ENCODE data around the gene ARHGAP26.

Gene ARHGAP26

GRCh38 chr5:142769793-142770649 lies at the start of gene ARHGAP26:
Gene ARHGAP26 (plus strand): TSS chr5:142770377. CDS start chr5:142770762, 385 bp downstream.
- DNase-seq = peak; percentile 87

DNA sequence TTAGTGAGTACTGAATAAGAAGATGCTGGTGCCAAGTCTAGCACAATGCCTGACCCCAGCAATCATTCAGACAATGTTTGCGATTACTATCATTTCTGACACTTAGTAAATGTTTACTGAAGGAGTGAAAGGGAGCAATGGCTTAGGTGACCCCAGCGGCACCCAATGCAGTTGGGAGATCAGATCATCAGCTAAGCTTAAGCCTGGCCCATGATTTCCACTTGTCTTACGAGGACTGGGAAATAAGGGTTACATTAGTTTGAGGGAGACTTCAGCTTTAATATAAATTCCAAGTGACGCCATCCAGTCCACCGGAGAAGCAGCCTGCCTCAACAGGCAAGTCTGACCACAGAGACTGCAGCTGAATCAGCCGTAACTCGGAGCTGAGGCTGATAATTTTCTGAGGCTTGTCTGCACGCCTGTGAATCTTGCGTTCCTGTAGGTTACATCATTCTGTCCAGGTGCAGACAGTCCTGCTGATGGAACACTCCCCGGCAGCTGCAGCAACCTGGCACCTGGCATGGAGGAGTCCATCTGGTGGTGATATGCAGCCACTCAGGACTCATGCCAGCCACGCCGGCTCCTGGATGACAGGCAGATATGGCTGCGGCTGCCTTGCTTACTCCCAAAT lies 49.4 kb upstream of the ARHGAP26 start:
- DNase-seq = peak; percentile 81

DNA sequence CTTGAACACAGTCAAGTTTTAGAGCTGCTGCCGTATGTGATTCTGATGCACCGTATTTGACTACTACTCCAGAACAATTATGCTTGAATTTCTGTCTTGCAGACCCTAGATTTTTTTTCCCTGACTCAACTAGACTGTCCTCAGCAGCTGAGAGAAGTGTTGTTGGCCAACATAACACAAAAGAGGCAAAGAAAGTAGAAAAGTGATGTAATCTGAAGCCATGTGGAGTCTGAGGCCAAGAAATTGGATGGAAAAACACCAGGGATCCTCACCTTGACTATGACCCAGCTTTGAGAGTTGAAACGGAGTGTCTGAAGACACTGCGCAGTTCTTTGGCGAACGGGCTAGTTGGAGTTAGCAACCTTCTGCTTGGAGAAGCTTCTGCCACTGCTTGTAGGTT lies 48.0 kb upstream of the ARHGAP26 start:
- no peak for DNase-seq

DNA sequence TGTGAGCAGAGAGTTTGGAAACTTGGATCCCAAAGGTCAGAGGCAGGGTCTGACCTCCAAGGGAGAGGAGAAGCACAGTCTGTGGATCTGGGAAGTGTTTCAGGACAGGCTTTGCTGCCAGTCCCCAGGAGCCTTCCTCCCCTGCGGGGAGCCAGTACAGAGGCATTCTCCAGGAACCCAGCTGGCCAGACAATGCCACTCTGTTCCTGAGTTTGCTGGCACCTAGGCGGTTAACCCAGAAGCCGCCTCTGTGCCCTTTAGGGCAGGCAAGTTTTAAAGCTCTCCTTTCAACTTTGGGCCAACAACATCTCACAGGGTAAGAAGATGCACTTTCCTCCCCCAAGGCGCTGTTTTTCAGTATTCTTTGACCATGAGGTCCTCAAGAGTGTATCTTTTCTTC lies 47.3 kb upstream of the ARHGAP26 start:
- no peak for DNase-seq

DNA sequence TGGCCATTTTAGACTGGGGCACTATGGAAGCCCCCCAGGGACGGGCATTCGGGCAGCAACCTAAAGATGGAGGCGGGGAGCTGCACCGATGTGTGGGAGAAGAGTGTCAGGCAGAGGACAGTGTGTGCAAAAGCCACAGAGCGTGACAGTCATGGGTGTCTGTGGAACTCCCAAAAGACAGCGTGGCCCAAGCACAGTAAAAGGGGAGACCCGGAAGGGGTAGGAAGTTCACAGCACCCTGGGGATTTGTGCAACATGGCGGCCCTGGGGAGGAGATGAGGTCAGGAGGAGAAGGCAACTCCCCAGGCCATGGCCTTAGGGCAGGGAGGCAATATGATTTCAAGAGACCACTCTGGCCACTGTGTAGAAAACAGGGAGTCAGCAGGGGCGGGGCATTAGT lies 45.4 kb upstream of the ARHGAP26 start:
- no peak for DNase-seq

DNA sequence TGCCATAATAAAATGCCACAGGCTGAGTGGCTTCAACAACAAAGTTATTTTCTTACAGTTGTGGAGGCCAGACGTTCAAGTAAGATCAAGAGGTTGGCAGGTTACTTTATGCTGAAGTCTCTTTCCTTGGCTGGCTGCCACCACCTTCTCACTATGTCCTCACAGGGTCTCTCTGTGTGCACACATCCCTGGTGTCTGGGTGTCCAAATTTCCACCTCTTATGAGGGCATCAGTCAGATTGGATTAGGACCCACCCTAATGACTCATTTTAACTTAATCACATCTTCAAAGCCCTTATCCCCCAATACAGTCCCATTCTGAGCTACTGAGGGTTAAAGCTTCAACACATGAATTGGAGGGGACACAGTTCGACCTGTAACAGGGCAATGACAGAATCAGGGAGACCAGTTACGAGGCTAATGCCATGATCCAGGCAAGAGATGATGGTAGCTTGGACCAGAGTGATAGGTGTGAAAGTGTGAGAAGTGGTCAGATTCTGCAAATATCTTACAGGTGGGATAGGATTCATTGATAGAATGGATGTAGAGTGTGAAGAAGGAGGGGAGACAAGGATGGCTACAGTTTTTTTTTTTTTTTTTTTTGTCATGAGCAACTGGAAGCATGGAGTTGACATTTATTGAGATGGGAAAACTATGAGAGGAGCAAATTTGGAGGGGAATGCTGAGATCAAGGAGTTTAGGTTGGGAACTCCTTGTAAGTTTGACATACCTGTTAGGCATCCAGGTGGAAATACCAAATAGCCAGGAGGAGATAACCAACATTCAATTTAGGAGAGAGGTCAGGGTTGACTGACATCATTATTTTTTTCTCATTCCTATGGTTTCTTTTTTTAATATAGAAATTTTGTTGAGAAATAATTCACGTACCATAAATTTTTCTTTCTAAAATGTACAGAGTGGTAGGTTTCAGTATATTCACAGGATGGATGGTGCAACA lies 44.7 kb upstream of the ARHGAP26 start:
- DNase-seq = no peak

- no peak for DNase-seq
Observed at GRCh38 chr5:142726188-142726731, 43.9 kb upstream of the ARHGAP26 start.

DNA sequence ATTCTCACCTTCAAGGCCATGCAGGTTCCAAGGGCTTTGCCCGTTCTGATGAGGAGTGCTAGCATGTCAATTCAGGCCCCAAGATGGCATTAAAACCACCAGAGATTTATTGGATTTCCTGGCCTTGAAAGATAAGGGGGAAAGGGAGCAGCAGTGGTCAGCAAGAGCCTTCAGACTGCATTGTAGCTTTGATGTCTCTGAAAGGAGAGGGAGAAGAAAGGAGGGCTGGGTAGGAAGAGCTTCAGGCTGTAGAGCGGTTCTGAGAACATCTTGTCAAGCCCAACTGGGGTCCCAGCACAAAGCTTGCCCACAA lies 42.5 kb upstream of the ARHGAP26 start:
- no peak for DNase-seq

GRCh38 chr5:142735323-142736246 lies 34.6 kb upstream of the ARHGAP26 start:
- DNase-seq = no peak

DNA sequence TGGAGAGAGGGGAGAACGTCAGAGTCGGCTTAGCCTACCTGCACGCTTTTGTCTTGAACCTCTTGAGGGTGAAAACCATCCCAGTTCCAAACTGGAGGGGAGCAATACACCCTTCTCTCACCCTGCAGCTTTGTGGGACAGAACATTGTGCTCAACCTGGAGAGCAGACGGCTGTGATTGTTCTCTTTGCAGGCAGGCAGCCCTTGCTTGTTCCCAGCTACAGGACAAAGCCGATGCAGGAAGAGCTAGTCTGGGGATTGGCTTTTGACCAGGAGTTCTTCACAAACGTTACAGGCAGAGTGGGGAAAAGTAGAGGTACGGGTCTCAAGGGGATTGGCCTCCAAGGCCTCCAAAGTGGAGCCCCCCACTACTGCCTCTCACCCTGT lies 33.9 kb upstream of the ARHGAP26 start:
- DNase-seq = no peak

DNA sequence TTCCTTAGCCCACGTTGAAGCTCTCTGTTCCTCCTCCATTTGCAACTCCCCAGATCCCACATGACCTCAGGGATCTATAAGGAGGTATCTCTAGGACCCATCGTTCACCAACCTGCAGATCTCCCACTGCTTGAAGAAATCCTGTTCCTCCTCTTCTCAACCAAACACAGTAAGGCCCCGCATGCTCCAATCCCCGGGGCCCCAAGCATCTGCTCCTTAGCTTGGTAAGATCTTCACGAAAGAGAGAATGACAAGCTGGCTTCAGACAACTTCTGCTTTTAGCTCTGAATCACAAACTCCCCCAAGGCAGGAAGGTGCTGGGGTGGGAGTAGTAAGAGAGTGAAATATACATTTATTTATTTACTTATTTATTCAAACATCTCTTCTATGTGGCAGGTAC lies 33.0 kb upstream of the ARHGAP26 start:
- DNase-seq = no peak

DNA sequence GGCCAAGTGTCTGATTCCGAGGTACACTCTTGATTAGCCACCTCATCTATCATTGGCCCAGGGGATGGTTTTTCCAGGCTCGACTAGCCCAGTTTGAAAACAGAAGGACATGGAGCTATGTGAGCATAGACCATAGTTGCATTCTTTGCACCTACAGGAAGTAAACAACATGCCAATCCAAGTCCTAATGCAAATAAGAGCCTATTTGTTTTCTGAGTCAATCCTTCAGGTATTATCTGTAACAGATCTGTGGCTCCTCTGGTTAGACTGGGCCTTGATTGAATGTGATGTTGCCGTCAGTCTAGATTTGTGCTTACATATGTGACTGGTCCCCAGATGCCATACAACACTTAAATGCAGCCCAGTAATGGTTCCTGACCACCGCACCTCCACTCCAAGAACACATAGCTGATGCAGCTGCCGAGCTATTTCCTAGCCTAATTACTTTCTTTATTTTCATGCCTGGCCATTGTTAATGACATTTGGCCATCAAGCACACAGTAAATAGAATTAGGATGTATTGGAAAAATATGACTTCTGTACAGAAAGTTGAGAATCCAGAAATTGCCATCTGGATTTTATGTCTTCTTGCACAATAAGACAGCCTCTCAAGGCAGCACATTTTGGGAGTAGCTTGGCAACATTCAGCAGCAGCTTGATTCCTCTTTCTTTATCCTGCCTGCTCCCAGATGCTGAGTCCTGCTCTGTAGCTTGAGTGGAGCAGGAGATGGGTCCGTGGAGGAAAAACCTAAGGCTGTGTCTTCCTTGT lies 29.5 kb upstream of the ARHGAP26 start:
- DNase-seq = no peak

DNA sequence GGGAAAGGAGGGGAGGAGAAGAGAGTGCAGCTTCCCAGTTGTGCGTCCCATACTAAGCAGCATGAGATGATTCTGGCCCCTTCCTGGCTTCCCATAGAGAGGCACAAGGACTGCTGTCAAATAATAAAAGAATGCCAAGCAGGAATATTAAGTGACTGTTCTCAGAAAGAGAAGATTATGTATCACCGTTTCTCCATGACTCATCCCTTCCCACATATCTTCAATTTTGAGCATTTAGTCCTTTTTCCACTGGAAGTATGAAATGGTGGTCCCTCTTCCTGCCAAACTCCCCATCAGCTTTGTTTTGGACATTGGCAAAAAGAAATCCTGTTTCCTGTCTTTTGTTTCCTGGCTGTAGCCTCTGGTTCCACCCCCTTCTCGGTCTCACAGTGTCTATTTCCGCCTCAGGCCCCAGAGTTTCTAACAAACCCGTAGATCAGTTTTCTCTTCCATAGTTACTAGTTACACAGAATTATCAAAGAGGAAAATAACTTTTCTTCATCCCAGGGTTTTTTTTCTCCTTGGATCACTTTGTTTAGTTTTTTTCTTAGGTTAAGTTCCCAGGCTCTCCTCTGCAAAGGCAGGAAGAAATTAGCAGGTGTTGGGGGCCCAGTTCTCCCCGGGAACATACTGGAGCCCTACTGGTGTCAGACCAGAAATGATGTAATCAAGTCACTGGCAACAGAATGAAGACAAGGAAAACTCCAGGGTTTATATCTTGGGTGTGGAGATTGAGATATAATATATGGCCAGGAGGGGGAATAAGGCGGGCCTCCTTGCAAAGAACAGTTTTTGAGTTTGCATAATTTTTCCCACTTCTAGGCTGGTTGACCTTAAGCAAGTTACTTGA lies 26.4 kb upstream of the ARHGAP26 start:
- DNase-seq = no peak

GRCh38 chr5:142745268-142745667 lies 24.9 kb upstream of the ARHGAP26 start:
- DNase-seq = no peak

- no peak for DNase-seq
Observed at GRCh38 chr5:142746532-142747433, 23.4 kb upstream of the ARHGAP26 start.

GRCh38 chr5:142748132-142748531 lies 22.0 kb upstream of the ARHGAP26 start:
- DNase-seq = no peak

DNA sequence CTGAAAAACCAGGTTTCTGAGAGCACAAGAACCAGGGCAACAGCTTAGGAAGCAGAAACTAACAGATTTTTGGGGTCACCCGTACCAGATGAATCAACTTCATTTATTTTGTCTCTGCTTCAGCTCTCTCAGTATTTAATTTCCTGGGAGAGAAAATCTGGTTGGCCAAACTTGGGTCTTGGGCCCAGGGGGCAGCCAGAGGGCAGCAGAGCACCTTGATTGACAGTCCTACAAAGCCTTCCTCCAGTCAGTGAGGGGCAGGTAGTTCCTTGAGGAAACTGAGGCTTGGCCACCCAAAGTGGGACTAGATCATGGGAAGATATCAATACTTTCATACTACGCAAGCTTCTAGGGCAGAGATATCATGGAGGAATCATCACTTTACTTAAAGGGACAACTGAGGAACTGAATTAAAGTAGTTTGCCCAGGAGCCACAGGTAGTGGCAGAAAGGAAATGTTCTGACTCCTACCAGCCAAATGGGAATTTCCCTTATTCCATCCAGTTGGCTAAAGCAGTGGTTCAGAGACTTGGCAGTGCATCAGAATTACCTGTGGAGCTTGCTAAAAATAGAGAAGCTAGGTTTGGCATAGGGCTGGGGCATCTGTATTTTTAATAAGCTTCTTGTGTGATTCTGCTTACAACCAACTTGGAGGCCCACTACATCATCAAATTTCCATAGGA lies 21.5 kb upstream of the ARHGAP26 start:
- peak; percentile 1 for DNase-seq

DNA sequence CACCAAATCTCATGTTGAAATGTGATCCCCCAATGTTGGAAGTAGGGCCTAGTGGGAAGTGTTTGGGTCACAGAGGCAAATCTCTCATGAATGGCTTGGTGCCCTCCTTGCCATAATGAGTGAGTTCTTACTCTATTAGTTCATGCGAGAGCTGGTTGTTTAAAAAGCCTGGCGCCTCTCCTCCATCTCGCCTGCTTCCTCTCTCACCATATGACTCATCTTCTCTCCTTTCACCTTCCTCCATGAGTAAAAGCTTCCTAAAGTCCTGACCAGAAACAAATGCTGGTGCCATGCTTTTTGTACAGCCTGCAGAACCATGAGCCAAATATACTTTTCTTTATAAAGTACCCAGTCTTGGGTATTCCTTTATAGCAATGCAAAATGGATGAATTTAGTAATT lies 20.9 kb upstream of the ARHGAP26 start:
- no peak for DNase-seq

All from NCI-H1105 treated with DMSO at 0.1 percent for 48 hours (cell line).